HG03097 (cell line): Measurements from ENCODE around the gene UGT1A10.
"Not testable (repeated sequence)": the region's sequence is repeated elsewhere in the genome, so short reads cannot be mapped to it uniquely, and the experiment has no call there.

ENCODE experiments used
- ATAC-seq: cut with Tn5 transposase; IDR thresholded peaks from one replicate; pipeline ENCODE4 v1.9.1; 2021; ENCODE audit not compliant: unreplicated experiment, low FRiP score

Gene UGT1A10

GRCh38 chr2:233654501-233654900 is 18.3 kb downstream of the UGT1A10 start:
- ATAC-seq, result no peak

- ATAC-seq, result no peak
Measured at GRCh38 chr2:233655043-233655442, 18.8 kb downstream of the UGT1A10 start.

- ATAC-seq, result not testable (repeated sequence)
Measured at GRCh38 chr2:233655943-233656342, 19.7 kb downstream of the UGT1A10 start.

GRCh38 chr2:233656443-233656842 is 20.2 kb downstream of the UGT1A10 start:
- ATAC-seq, result no peak

- ATAC-seq, result no peak
Measured at GRCh38 chr2:233658610-233659009, 22.4 kb downstream of the UGT1A10 start.

- no peak for ATAC-seq
Measured at GRCh38 chr2:233663911-233664310, 27.7 kb downstream of the UGT1A10 start.

GRCh38 chr2:233668605-233669260 is 32.5 kb downstream of the UGT1A10 start:
- ATAC-seq, result no peak

- ATAC-seq, result no peak
Measured at GRCh38 chr2:233671290-233672161, 35.3 kb downstream of the UGT1A10 start, which contains the start of gene UGT1A9. UGT1A9 (plus strand) TSS chr2:233671898; CDS start chr2:233671935, 37 bp downstream.

- no peak for ATAC-seq
Measured at GRCh38 chr2:233672886-233673285, 36.6 kb downstream of the UGT1A10 start.

GRCh38 chr2:233673896-233674295 is 37.6 kb downstream of the UGT1A10 start:
- no peak for ATAC-seq

- ATAC-seq, result no peak
Measured at GRCh38 chr2:233674314-233674713, 38.1 kb downstream of the UGT1A10 start.

- no peak for ATAC-seq
Measured at GRCh38 chr2:233674995-233675394, 38.7 kb downstream of the UGT1A10 start.

GRCh38 chr2:233676046-233676445 is 39.8 kb downstream of the UGT1A10 start:
- no peak for ATAC-seq

GRCh38 chr2:233679196-233679595 is 42.9 kb downstream of the UGT1A10 start:
- no peak for ATAC-seq

- no peak for ATAC-seq
Measured at GRCh38 chr2:233680361-233681045, 44.3 kb downstream of the UGT1A10 start.

GRCh38 chr2:233681521-233682099 is 45.4 kb downstream of the UGT1A10 start, which contains the start of gene UGT1A7:
UGT1A7 (plus strand) TSS chr2:233681901; CDS start chr2:233681938, 37 bp downstream.
- ATAC-seq, result no peak

GRCh38 chr2:233684640-233685039 is 48.4 kb downstream of the UGT1A10 start:
- ATAC-seq, result no peak

- no peak for ATAC-seq
Measured at GRCh38 chr2:233686928-233687327, 50.7 kb downstream of the UGT1A10 start.

- no peak for ATAC-seq
Measured at GRCh38 chr2:233688341-233688740, 52.1 kb downstream of the UGT1A10 start.

GRCh38 chr2:233689031-233689430 is 52.8 kb downstream of the UGT1A10 start:
- no peak for ATAC-seq

GRCh38 chr2:233689501-233689900 is 53.3 kb downstream of the UGT1A10 start:
- ATAC-seq, result no peak
